ENCODE measurements around the gene TMEM221.

- TF ChIP-seq, protein P1, sequence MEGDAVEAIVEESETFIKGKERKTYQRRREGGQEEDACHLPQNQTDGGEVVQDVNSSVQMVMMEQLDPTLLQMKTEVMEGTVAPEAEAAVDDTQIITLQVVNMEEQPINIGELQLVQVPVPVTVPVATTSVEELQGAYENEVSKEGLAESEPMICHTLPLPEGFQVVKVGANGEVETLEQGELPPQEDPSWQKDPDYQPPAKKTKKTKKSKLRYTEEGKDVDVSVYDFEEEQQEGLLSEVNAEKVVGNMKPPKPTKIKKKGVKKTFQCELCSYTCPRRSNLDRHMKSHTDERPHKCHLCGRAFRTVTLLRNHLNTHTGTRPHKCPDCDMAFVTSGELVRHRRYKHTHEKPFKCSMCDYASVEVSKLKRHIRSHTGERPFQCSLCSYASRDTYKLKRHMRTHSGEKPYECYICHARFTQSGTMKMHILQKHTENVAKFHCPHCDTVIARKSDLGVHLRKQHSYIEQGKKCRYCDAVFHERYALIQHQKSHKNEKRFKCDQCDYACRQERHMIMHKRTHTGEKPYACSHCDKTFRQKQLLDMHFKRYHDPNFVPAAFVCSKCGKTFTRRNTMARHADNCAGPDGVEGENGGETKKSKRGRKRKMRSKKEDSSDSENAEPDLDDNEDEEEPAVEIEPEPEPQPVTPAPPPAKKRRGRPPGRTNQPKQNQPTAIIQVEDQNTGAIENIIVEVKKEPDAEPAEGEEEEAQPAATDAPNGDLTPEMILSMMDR (IDR thresholded peaks at IDR 0.05; ENCODE audit: low read length) = peak; percentile 62
- no peak for TF ChIP-seq EZH2 (IDR thresholded peaks at IDR 0.05; ENCODE audit: borderline replicate concordance, low read length)
These were observed 57.6 kb downstream of the TMEM221 start for GRCh38 chr19:17390665-17391370.

All from OCI-LY1 (cell line).